Superior temporal gyrus (tissue), 1 donor: ENCODE measurements around the gene SPRR4.

ENCODE experiments used
- DNase-seq: peaks from one replicate; pipeline ENCODE4 v3.0.0-alpha.2; 2016; ENCODE audit errors: extremely low spot score

The SPRR4 gene

GRCh38 chr1:152970495-152970894 is at the start of gene SPRR4:
Gene SPRR4 (plus strand): TSS chr1:152970648. CDS start chr1:152971891, 1,243 bp downstream.
- DNase-seq, result no peak

DNA sequence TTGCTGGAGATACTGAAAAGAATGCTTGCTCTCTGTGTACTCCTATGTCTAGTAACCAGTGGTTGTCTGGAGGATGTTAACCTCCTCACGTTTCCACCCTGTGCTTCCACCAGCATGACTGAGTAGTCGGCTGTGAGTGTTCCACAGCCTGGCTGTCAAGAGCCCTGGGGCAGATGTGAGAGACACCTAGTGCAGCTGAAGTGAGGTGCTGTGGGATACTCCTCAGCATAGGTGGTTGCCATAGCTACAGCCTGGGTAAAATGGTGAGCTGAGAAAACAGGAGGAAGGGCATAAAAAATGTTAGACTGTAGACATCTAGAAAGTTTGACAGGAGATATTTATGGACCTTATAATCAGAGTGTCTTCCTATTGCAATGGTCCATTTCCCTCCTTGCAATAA is 46.3 kb upstream of the SPRR4 start:
- DNase-seq, result no peak

DNA sequence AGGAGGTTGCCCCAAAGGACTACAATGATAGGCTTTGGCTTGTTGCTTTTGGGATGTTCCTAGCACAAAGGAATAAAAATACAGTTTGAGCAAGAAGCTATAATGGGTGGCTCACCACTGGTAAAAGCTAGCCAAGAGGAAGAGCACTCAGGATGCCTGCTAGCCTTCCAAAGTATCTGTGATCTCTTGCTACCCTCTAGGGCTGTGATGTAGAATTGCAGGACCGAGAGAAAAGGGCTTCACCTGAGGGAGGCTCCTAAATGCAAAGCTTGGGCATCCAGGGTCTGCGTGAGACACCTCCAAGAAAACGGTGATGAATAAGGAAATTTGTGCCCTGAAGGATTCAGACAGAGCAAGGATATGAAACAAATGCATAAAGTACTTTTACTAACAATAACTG is 44.4 kb upstream of the SPRR4 start:
- no peak for DNase-seq

DNA sequence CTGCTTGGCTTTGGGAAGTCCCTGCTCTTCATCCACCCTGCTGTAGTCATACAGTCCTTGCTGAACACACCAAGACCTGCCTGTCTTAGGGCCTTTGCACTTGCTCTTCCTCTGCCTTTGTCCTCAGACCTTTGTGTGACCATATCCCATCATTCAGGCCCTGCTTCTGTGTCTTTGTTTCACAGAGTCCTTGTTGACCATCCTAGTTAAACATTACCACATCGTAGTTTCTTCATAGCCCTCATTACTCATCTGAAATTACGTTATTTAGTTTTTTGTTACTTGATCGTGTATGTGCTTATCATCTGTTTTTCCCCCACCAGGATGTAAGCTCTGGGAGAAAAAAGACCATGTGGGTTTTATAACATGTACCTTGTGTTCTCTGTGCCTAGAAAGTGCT is 41.8 kb upstream of the SPRR4 start:
- no peak for DNase-seq

DNA sequence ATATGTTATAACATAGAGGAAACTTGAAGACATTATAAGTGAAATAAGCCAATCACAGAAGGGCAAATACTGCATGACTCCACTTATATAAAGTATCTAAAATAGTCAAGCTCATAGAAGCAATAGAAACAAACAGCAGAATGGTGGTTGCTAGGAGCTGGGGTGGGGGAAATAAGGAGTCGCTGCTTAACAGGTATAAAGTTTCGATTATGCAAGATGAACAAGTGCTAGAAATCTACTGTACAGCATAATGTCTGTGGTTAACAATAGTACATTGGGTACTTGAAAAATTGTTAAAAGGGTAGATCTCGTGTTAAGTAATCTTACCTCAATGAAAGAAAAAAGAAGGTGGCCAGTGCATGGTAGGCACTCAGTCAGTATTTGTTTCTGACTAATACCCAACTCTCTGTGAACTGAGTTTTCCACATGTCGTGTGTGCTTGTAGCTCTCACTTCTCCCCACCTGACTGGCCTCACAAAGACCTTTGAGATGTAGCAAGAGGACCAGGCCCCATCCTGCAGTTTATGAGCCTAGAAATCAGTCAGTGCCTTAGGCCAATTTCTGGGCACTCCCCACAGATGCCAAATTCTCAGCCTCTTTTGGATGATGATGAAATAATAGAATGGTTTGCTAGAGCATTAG is 38.2 kb upstream of the SPRR4 start:
- no peak for DNase-seq

GRCh38 chr1:152933196-152933595 is 37.3 kb upstream of the SPRR4 start:
- DNase-seq, result no peak

GRCh38 chr1:152940614-152941013 is 29.8 kb upstream of the SPRR4 start:
- no peak for DNase-seq

GRCh38 chr1:152941037-152941711 is 29.3 kb upstream of the SPRR4 start:
- DNase-seq, result no peak

DNA sequence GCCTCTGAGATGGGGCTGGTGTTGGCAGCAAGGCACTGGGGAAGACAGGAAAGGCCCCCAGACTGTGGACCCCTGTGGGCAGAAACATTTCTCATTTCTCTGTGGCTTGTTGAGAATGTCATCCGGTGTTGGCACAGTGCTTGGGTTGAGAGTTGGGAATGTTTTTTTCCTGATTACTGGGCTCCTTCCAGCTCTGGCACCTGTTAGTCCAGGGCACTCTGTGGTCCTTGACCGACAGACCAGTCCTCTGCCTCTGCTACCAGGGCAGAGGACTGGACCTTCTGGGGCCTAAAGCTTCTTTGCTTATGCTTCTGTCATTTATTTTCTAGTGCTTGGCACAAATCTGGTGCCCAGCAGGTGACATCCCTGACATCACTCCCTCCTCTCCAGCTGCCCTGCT is 28.3 kb upstream of the SPRR4 start:
- no peak for DNase-seq

- no peak for DNase-seq
These were observed 24.2 kb upstream of the SPRR4 start for GRCh38 chr1:152946248-152946647.

DNA sequence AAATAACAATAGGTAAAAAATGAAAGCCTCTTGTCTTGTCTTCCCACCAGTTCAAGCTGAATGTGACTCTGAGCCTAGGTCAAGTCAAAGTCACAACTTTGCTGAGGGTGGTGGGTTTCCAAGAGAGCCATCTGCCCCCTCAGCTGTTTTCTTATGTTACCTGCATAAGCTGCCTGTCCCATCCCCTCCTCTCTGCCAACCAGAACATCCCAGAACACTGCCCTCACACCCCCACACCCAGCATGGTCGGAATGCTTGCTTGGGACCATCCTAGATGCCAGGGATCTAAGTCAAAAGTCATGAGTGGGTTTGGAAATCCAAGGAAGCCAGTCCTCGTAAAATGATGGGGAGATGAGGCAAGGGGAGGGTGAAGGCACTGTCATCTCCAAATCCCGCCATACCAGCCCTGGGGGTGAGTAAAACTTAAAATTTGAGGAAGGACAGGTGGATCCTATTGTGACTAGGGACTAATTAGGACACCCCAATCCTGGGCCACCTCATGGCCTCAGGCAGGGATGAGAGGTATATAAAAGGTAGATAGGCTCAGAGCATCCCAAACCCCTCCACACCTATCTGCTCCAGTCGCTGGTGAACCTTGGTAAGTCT is 23.7 kb upstream of the SPRR4 start, which contains the start of gene SPRR5:
Gene SPRR5 (plus strand): TSS at position 556 of the 606 bp plus-strand sequence. CDS start 1,349 bp downstream, outside the sequence.
- DNase-seq, result no peak

DNA sequence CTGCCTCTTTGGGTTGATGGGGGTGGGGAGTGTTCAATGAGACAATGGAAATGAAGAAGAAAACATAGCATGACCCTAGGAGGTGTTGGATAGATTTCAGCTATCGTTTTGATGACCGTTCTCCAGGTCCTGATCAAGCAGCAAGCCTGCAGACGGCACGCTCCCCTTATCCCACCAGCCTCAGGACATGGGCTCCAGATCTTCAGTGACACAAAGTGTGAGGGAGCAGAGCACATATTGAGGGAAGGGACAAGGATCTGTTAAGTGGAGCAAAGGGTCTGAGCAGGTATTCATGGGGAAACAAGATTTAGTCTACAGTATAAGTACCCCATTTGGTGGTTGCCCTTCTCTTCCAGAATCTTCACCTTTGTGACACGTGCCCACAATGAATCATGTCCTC is 18.7 kb upstream of the SPRR4 start:
- DNase-seq, result no peak

DNA sequence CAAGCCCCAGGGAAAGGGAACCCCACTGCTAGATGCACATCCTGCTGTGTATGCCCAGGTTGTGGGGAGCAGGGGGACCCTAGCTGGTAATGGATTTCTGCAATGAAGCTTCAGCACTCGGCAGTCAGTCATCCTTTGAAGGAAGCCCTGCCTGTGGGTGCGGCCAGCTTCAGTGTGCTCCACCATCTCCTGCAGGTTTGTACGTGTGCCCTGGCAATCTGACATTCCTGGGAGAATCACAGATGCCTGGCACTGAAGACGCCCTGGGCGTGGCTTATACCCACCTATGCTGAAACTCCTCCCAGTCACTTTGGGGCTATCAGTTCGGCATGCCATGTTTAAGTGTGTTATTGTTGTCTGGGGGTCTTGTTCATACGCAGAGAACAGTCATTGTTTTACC is 16.7 kb upstream of the SPRR4 start:
- DNase-seq, result no peak

DNA sequence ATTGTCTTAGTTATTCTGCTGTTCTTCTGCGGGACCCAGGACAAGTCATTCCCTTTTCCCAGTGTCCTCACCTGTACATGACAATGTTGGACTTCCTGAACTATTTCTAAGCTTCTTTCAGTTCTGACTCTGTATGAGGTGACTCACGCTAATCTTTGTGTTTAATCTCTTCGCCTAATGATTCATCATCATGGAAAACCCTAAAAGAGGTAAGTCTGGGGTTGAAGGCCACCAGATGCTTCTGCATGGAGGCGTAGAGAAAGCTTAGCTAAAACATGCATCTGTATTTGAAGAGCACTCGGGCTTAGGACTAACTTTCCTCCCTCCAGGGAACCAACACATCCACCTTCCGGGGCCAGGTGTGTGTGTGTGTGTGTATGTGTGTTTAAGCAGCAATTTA is 16.0 kb upstream of the SPRR4 start:
- no peak for DNase-seq

DNA sequence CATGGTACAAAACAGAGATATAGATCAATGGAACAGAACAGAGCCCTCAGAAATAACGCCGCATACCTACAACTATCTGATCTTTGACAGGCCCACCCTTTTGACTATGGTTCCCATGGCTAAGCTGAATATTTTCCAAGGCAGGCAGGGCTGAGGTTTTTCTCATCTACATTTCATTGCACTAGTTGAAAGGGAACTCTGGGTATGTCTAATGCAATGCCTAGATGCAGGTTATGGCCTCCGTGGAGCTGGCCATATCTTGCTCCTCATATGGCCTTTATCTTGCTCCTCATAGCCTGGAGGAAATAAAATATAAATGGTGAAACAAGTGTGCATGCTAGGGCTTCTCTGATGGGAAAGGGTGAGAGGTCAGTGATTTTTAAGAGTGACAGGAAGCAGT is 12.9 kb upstream of the SPRR4 start:
- no peak for DNase-seq

- DNase-seq, result no peak
These were observed 11.2 kb upstream of the SPRR4 start for GRCh38 chr1:152959273-152959672.

DNA sequence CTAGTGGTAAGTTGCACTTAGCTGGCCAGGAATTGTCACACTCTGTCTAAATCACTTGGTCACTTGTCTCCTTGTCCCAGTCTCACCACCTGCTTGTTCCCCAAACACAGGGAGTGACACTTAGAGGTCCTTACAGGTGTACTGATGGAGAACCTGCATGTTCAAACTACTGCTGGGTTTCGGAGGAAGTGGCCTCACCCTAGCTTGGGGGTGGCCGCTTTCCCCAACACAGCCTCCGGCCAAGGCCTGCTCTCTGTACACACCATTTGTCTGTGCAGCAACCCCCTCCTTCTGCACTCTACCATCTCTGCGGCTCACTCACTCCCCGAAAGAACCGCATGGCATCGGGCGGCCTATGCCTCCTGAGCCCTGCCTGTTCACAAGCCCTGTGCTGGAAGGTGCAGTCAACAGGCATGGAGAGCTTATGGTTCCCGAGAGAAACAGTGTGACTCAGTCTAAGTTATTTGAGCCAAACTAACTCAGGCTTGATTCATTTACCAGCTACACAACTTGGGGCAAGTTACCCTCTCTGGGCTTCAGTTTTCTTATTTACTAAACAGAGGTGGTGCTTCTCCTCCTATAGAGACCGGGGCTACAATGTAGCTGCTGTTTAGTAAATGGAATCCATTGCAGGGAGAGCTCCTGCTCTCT is 10.5 kb upstream of the SPRR4 start:
- DNase-seq, result no peak

GRCh38 chr1:152960452-152961044 is 9.9 kb upstream of the SPRR4 start:
- no peak for DNase-seq

GRCh38 chr1:152961226-152961891 is 9.1 kb upstream of the SPRR4 start:
- DNase-seq, result no peak

DNA sequence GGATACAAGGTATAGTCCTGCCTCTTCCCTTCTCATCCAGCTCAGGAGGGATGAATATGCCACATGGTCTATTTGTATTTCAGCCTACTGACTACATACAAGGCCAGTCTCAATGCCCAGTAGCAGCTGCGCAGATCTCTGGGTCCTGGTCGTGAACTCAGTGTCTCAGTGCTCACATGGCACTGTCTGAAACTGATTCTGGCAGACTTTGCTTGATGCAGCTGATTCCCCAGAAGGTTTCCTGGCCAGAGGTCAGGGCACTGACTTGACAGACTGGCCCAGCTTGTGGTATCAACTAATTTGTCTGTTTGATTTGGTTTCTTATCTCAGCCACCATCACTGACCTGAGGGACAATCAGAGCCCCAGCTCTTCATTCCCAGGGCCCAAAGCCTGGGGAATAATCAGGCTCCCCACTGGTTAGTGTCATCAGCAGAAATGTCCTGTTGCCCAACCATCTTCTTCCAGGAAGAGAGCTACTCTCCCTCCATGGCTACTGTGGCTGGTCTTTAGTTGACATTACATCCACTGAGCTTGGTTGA is 7.5 kb upstream of the SPRR4 start:
- DNase-seq, result no peak

DNA sequence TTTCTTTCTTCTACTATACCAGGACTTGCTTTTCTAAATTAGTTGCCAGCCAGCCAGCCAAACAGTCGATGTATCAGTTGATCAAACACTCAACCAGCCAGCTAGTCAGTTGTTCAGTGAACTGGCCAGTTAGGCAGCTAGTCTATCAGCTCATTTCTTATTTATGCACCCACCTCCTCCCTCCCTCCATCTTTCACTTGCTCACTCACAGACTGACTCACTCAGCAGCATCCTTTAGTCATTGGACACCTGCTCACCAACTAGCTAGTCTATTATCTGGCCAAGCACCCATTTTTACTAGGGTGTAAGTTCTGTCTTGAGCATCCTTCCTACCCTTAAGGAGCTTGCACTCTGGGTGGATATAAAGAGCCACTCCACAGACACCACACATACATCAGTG is 5.9 kb upstream of the SPRR4 start:
- DNase-seq, result no peak
